NCI-H345 (cell line): Measurements from ENCODE around the gene RAB7B.
"Not testable (repeated sequence)": the region's sequence is repeated elsewhere in the genome, so short reads cannot be mapped to it uniquely, and the experiment has no call there.

Experiments used
- DNase-seq: peaks from one replicate; lab custom pipeline; 2025; lab: John Stamatoyannopoulos, UW

RAB7B gene, protein sequence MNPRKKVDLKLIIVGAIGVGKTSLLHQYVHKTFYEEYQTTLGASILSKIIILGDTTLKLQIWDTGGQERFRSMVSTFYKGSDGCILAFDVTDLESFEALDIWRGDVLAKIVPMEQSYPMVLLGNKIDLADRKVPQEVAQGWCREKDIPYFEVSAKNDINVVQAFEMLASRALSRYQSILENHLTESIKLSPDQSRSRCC

DNA sequence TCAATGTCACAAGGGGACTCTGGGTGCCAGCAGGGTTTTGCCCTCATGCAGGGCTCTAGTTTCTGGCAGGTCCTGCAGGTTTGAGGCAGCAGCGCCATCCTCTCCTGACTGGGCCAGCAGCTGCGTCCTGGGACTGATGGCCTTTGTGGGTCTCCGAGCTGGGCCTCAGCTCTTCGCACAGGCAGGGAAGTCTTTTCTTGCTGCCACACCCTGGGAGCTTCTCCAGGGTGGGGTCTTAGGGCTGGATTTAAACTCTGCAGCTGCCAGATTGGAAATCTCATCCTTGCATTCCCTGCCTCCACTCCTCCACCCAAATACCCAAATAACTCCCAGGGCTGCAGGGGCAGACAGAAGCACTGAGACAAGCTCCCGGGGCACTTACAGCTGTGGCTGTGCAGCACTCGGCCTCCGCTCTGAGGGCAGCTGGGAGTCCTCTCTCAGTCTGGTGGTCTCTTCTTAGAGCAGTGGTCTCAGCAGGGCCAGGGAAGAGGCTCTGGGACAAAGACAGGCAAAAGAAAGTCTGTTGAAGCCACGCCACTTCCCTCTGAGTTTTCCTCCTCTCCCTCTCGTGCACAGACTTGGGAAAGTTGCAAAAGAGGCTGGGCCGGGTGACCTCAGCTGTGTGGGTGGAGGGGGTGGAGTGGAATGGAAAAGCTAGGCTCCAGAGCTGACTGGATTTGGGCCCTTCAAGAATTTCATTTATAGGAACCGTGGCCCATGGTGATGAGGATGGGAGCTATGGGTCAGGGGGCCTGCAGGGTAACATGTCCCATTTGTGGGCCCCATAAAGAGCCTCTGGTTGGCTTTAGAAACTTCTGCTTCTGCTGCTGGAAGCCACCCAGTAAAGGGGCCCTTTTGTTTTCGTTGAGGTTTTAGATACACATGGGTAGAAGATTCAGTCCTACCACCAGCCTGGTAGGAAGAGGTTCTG, at the start of gene RAB7B:
Gene RAB7B (minus strand): TSS at position 525 of the 931 bp plus-strand sequence. CDS start 9,260 bp downstream, outside the sequence.
- DNase-seq, result no peak

GRCh38 chr1:206052231-206052865, 49.2 kb upstream of the RAB7B start:
- not testable (repeated sequence) for DNase-seq

- no peak for DNase-seq
Measured at GRCh38 chr1:206050655-206051235, 47.5 kb upstream of the RAB7B start.

DNA sequence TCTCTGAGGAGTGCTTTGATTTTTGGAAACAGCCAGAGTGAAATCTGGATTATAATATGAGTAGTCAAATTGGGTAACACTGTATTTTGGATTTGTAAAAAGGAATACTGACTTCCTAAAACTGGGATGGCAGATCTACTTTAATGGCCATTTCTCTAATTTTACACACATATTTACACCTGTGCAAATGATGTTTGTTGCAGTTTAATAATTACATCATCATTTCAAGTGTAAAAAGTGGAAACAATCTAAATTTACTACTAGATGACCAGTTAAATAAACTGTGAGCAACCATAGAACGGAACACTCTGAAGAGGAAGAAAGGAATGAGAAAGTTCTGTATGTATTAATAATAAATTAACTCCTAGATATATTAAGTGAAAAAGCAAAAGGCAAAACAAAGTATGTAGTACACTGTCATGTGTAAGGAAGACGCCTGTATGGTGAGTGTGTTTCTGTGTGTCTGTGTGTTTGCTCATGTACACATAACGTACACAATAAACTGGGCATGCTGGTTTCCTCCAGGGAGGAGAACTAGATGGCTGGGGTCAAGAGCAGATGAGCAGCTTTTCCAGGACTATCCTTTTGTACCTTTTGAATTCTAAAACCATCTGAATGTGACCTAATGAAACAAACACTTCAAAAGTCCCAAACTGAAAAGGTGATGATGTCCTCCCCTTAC, 46.9 kb upstream of the RAB7B start:
- no peak for DNase-seq

- no peak for DNase-seq
Measured at GRCh38 chr1:206049293-206049692, 46.1 kb upstream of the RAB7B start.

DNA sequence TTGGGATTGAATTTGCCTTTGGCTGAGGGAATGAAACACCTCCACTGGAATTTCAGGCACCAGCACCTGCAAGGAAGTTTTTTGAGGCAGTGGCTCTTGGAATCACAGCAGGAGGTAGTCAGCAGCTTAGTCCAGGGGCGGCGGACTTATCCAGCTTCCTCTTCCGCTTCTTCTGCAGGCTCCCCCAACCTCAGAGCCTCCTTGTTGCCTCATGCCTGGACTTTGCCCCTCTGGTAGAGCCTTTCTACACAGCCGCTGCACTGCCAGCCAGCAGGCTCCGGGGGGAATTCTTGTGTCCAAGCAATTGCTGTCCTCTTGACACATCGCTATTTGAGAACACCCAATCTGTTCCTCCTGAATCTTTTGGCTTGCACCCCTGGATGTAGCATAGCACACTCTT, 45.4 kb upstream of the RAB7B start:
- no peak for DNase-seq

GRCh38 chr1:206047271-206047670, 44.1 kb upstream of the RAB7B start:
- no peak for DNase-seq

- peak; percentile 34 for DNase-seq
Measured at GRCh38 chr1:206041640-206042039, 38.4 kb upstream of the RAB7B start.

- DNase-seq, result no peak
Measured at GRCh38 chr1:206040328-206040727, 37.1 kb upstream of the RAB7B start.

DNA sequence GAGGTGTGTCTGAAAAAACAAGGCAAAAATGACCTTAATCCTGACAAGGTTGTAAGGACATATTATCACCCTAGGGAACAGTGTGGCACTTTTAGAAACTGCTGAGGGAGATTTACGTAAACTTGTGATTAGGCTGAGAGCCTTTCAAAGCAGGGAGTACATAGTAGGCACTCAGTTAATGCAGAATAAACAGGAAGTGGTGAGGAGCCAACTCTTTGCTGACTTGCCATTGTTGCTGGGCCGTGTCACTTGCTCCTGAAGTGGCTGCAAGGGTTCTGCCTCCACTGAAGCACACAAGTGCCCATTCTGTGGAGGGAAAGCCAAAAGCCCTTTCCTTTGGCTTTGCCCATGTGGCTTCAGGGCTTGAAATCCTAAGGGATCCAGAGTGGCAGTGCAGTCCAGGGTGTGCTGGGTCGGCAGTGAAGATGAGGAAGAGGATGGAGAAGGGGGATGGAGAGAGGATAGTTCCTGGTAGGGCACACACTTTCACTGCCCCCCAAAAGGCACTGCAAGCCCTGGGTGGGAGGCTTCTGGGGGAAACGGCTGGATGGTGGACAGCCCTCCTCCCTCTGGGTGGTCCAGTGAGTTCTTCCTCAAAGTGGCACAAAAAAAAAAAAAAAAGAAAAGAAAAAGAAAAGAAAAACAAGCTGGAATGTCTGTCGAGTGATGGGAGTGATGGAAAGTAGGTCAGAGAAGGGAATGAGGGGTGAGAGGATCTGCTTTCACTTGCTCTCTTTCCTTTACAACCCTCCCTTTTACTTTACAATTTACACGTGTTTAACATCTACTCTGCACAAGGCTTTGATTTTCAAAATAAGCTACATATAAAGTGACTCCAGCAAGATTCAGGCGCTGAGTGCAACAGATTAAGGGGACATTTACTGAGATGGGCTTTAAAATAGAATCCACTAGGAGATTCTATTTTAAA, 36.1 kb upstream of the RAB7B start:
- DNase-seq, result no peak

DNA sequence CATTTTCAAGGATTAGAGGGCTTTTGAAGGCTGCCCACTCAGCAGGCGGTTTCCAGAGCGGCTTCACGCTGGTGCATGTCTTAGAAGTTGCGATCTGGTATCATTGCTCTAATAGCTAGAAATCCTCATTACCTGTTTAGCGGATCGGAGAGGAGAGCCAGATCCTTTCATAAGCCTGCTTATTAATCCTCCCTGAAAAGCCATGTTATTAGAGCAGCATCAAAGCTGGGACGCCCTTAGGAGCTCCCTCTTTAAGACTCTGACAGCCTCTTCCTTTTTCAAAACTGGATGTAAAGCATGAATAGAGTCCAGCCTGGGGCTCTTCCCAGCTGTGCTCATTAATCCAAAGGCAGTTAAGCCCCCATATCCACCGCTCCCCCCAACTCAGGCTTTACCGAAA, 34.4 kb upstream of the RAB7B start:
- no peak for DNase-seq

GRCh38 chr1:206036663-206037455, 33.7 kb upstream of the RAB7B start:
- DNase-seq, result no peak

DNA sequence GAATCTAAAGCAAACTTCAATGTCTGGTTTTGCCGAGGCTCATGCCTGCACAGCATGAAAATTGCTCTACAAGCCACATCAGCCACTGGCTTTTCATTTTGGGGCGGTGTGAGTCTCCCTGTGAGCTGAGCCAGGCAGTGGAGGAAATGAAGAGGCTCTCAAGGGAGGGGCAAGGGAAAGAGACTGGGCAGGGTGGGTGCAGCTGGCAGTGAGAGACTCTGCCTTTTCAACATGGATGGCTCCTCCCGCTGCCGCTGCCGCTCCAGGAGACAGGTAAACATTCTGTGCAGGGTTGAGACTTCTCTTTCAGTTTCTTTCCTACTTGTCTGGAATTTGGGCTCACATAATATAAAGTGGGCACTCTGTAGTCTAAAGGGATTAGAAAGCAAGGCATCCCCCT, 31.8 kb upstream of the RAB7B start:
- peak; percentile 61 for DNase-seq

GRCh38 chr1:206032380-206033140, 29.4 kb upstream of the RAB7B start:
- no peak for DNase-seq

GRCh38 chr1:206030714-206031113, 27.5 kb upstream of the RAB7B start:
- peak; percentile 66 for DNase-seq

DNA sequence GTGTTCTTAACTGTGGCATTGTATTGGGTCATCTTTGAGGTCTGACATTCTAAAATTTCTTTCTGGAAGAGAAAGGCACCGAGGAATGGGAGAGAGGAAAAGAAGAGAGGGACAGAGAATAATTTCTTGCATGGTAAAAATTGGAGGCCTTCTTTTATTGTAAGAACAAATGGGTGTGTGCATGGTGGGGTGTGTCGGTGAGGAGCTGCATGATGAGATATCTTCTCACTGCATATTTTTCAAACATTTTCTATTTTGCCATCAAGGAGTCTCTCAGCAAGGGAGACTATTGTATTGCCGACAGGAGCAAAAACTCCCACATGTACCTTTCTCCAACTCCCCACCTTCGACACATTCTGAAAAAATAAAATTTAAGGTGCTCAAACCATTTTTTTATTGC, 27.0 kb upstream of the RAB7B start:
- DNase-seq, result no peak

GRCh38 chr1:206029484-206029883, 26.3 kb upstream of the RAB7B start:
- DNase-seq, result no peak

DNA sequence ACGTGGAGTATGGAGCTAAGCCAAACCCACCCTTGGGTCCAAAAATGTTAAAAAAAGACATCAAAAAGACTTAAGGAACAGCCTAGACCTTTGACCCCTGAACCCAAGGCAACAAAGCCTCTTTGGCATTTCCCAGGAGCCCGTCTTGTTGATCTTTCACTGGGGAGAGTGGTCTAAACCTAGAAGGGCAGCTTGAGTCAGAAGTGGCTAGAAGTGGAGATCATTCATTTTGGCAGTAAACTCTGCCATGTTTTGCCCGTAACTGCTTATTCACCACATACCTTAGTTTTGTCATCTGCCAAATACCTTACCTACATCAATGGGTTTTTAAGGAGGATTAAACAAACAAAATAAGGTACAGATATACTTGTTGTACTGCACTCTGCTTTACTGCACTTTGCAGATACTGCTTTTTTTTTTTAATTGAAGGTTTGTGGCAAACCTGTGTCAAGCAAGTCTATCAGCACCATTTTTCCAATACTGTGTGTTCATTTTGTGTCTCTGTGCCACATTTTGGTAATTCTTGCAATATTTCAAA, 22.2 kb upstream of the RAB7B start:
- DNase-seq, result no peak

GRCh38 chr1:206023695-206024094, 20.5 kb upstream of the RAB7B start, which contains the start of gene CTSE:
TSS of gene CTSE (minus strand) at chr1:206023895. CDS start at chr1:206023791, 104 bp downstream.
- DNase-seq, result no peak
